Inferior parietal cortex (tissue), 1 donor: ENCODE measurements around the gene LSM7.
"Not testable (repeated sequence)": the region's sequence is repeated elsewhere in the genome, so short reads cannot be mapped to it uniquely, and the experiment has no call there.

Experiments
- DNase-seq: peaks from one replicate; pipeline ENCODE4 v3.0.0-alpha.2; 2016; ENCODE audit errors: extremely low spot score

The LSM7 gene

DNA sequence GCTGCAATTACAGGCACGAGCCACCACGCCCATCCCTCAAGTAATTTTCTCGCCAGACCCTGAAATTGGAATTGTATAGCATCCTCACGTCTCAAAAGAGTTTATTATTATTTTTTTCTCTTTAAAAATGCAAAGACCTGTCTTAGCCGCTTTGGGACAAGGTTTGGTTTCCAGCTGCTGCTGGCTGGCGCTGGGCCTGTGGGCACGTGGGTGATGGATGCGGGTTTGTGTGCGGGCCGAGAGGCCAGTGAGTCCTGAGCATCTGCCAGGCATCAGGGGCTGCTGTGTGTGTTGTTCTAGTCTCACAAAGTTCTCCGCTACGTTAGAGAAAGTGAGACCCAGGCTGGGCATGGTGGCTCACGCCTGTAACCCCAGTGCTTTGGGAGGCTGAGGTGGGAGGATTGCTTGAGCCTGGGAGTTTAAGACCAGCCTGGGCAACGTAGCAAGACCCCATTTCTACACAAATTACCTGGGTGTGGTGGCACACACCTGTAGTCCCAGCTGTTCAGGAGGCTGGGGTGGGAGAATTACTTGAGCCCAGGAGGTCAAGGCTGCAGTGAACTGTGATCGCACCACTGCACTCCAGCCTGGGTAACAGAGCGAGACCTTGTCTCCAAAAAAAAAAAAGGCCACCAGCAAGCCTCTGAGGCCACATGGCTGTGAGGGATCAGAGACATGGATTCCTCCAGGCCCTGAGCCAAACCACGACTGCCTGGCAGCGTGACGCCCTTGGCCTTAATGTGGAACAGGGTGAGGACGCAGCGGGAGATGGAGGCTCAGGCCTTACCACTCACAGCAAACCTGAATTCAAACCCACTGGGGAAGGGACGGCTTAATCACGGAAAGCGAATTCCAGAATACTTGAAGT lies 27.0 kb upstream of the LSM7 start:
- no peak for DNase-seq

DNA sequence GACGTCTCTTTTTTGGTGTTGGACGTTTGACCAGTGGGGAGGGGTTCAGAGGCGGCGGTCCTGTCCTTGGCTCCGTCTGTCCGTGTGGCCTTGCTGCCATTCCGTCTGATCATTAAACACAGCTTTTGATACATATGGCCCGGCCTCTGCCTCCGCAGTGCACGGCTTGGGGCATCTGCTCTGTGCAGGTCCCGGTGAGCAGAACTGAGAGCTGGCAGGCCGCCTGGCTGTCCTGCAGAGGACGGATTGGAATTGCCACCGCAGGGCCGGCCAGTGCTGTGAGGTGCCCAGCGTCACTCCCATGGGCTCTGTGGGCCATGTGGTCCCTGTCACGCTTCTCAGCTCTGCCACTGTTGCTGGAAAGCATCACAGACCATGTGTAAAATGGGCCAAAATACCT lies 26.3 kb upstream of the LSM7 start:
- DNase-seq, result no peak

DNA sequence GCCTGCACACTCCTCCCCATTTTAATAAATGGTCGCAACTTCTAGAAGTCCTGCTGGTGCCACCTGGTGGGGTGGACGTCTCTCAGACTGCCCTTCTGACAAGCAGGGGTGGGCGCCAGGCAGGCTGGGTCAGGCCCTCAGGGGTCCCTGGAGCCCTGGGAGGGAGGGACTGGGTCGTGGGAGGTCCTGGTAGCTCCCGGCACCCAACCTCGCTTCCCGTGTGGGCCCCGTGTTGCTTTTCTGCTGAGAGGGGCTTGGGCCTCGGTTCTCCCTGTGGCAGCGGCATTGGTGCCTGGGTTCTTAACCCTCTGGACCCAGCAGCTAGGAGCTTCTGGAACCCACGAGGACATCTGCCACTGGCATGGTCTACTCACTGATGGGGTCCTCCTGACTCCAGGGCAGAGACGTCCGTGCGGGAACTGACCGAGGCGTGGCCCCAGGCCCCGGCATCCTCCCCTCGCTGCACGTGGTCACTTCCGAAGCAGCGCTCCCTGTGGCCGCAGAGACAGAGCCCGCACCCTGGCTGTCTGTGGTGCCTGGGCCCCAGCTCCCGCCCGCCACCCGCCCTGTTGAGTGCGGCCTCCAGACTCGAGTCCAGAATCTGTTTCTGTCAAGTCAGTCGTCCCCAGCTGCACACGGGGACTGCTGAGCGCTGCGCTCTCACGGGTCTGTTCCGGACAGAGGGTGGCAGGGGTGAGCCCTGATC lies 25.7 kb upstream of the LSM7 start:
- no peak for DNase-seq

DNA sequence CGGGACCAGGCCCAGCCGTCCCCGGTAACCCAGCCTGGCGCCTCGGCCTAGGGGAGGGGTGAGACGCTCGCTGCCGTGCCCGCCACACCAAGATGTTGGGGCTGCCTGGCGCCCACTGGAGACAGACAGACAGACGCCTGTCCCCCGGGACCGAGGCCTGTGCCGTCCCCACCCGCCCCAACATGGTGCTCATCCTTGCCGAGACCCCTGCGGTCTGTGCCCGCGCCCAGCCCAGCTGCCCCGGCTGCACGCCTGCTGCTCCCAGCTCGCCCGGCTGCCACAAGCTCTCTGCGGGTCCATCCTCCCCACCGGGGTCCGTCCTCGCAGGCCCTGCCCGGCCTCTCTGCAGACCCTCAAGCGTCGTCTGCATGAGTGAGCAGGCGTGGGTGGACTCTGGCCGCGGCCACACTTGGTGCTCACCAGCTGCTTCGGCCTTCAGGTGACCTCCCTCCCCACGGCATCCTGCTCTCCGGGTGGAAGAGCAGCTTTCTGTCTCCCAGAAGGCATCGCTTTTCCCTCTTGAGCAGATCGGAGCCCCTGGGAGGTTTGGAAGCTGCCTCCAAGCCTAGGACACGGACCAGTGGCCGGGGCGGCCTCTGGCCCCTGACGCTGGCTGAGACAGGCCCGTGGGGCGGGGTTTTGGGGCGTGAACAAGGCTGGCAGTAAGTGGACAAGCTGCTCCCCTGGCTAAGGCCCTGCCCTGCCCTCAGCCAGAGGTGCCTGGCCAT lies 24.9 kb upstream of the LSM7 start:
- no peak for DNase-seq

DNA sequence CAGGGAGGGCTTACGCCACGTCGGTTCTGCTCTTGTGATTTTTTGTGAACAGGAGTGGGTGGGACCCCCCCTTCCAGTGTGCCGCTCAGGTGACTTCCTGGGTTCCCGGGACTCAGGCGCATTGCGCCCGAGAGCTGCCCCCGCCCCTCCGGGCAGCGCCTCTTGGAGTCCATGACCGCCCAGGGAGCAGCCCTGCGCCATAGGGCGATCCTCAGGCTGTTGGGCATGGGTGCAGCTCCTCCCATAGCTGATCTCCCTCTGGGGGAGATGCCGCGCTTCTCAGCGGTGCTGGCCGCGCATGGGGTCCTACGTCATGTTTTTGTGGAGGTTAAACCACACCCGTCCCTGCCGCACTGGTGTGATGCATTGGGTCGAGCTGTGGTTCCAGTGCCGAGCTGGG lies 23.7 kb upstream of the LSM7 start:
- no peak for DNase-seq

DNA sequence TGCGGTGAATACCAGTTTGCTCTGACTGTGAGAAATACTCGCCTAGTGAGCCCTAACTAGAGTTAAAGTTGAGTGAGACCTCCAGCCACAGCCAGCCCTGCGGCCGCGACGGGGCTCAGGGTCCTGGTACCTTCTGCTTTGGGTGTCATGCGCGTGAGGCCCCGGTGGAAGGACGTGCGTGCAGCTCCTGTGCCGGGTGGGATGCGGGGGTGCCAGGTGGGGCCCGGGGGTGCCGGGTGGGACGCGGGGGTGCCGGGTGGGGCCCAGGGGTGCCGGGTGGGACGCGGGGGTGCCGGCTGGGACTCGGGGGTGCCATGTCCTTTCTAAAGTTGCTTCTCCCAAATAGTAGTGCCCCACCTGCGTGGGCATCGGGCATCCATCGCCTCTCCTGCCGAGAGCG lies 23.2 kb upstream of the LSM7 start:
- no peak for DNase-seq

DNA sequence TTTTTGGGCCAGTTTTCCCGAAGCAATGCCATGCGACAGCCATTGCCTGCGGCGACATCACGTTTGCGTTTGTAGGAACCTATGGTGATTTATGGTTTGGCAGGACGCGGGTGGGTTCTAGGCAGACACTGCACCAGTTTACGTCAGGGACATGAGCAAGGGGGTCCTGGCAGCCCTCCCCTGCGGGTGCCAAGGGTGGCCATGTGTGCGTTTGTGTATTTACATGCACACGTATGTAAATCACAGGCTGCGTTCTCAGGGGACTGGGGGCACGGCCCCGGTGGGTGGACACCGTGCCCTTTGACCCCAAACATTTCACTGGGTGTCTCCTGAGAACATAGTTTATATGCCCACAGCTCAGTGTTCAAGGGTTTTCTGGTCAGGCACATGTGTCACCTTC lies 22.3 kb upstream of the LSM7 start:
- DNase-seq, result no peak

DNA sequence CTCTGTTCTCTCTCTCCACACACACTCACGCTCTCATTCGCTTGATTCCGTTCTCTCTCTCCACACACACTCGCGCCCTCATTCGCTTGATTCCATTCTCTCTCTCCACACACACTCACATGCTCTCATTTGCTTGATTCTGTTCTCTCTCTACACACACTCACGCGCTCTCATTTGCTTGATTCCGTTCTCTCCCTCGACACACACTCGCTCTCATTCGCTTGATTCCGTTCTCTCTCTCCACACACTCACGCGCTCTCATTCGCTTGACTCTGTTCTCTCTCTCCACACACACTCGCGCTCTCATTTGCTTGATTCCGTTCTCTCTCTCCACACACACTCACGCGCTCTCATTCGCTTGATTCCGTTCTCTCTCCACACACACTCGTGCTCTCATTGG lies 21.4 kb upstream of the LSM7 start:
- DNase-seq, result not testable (repeated sequence)

DNA sequence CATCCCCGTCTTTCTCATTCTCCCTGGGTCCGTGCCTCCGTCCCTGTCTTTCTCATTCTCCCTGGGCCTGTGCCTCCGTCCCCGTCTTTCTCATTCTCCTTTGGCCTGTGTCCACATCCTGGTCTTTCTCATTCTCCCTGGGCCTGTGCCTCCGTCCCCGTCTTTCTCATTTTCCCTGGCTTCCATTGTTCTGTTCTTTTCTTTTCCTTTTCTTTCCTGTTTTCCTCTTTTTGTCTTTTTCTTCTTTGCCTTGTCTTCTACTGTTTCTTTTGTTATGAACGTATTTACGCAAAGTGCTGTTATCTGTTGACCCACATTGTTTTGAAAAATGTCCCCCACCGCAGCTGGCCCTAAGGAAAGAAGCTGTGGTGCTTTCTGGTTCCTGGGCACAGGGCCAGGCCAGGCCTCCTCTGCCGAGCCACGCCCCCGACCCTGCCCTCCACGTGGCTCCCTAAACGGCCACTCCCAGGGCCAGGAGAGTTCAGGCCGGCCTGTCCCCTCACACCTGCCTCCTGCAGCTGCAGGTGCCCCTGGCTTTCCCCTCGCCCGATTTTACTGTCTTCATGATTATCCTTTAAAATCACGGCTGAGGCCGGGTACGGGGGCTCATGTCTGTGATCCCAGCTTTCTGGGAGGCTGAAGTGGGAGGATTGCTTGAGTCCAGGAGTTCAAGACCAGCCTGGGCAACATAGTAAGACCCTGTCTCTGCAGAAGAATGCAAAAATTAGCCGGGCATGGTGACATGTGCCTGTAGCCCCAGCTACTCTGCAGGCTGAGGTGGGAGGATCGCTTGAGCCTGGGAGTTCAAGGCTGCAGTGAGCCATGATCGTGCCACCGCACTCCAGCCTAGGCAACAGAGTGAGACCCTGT lies 17.6 kb upstream of the LSM7 start:
- DNase-seq, result no peak

DNA sequence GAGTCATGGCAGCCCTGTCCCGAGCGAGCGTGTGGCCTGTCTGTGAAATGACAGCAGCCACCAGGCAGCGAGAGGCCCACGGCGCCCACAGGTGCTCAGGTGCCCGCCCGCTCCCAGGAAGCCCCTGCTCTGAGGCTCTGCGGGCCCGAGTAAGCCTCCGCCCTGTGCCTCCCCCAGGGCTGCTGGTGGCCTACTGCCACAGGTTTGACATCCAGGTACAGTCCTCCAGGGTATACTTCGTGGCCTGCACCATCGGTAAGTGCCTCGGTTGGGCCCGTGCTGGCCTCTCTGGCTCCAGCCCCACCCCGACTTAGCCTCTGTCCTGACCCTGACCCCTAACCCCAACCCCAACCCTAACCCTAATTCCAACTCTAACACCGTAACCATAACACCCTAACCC lies 16.7 kb upstream of the LSM7 start:
- DNase-seq, result no peak

DNA sequence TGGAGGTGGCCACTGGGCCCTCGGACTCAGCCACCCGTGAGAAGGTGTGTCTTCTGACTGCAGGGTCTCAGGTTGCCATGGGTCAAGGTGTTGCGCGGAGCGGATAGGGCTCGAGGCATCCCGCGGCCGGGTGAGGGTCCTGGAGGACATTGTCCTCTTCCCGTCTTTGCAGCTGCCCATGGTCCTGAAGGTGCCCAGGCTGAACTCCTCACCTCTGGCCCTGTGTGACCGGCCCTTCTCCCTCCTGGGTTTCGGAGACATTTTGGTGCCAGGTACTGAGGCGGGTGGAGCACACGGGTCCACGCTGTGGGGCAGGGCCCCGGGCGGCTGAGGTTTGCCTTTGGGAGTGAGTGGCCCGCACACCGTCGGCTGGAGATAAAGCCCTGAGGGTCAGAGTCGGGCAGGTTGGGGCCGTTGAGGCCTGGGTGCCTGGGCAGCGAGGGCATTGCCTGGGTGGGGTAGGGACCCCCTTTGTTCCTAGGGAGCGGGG lies 16.0 kb upstream of the LSM7 start:
- no peak for DNase-seq

DNA sequence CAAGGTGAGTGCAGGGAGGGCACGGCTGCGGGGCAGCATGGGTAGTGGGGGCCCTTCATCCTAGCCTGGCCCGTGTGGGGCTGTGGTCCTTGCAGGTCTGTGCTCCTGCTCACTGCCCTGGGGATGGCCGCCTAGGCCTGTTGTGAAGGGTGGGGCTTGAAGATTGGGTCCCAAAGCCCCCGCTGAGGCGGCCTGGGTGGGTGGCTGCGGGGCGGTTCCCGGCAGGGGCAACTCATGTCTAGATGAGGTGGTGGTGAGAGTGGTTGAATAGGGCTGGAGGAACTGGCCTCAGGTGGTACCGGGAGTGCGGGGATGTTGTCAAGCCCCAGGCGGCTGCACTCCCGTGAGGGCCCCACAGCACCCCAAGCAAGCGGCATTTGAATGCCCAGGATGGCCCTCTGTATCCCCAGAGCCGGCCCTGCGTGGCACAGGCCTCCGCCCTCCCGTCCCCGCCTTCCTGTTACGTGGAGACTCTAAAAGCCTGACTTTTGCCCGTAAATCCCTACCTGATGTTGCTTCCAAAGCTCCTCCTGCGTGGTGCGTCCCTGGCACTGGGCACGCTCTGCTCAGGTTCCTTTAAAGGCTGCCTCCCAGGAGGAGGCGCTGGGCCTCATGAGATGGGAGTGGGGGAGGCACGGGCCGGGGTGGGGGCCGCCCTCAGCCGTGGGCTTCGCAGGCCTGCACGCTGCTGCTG lies 15.1 kb upstream of the LSM7 start:
- no peak for DNase-seq

DNA sequence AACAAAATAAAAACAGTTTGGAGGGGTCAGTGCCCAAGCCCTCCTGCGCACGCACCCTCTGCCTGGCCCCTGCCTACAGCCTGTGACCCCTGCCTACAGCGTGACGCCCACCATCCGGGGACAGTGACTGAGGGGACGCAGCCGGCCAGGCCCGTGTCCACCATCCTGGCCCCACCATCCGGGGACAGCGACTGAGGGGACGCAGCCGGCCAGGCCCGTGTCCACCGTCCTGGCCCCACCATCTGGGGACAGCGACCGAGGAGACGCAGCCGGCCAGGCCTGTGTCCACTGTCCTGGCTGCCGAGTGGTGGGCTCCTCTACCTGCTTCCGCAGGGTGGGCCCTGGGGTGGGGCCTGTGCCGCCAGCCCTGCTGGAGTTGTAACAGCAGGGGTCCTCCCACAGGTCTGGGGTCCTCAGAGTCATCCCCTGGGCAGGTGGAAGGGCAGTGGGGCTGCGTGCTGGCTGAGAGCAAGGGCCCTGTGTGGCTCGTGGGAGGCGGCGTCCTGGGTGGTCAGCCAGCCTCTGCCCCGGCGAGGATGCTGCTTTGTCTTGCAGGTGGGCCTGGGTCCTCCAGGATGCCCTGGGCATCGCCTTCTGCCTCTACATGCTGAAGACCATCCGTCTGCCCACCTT lies 14.4 kb upstream of the LSM7 start:
- no peak for DNase-seq

DNA sequence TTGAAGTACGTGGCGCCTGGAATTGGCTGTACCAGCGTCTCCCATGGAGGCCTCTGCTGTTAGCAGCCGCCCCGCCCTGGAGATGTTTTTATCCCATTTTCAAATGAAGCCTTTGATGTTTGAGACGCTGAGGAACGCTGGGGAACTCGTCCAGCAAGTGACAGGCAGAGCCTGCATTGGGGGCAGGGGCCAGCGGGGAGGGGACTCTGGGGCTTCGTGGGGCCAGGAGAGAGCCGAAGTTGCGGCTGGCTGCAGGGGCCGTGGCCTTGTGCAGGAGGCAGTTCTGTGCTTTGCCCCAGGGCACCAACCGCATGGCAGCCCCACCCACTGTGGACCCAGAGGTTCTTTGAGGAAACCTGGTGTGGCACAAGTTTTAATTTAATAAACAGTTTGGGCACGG lies 13.6 kb upstream of the LSM7 start:
- no peak for DNase-seq

DNA sequence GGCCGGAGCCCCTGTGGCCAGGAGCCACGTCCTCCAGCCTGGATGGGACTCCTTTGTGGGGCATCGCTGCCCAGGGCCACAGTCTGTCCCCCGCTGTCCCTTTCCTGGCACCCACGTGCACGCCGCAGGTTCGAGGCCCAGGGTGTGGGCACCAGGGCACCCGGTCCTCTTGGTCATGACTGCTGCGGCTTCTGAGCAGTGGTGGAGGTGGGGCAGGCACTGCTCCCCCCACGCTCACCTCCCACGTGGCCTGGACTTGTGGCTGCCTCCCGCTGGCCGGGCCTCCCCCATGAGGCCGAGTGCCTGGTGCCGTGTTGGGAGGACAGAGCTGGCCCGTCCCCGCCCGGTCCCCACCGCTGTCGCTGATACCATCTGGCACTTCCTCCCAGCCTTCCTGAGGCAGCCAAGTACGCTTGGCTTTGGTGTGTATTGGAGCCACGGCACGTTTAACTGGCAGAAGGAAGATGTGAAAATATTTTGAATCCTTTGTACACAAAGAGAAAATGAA lies 12.9 kb upstream of the LSM7 start:
- DNase-seq, result no peak

DNA sequence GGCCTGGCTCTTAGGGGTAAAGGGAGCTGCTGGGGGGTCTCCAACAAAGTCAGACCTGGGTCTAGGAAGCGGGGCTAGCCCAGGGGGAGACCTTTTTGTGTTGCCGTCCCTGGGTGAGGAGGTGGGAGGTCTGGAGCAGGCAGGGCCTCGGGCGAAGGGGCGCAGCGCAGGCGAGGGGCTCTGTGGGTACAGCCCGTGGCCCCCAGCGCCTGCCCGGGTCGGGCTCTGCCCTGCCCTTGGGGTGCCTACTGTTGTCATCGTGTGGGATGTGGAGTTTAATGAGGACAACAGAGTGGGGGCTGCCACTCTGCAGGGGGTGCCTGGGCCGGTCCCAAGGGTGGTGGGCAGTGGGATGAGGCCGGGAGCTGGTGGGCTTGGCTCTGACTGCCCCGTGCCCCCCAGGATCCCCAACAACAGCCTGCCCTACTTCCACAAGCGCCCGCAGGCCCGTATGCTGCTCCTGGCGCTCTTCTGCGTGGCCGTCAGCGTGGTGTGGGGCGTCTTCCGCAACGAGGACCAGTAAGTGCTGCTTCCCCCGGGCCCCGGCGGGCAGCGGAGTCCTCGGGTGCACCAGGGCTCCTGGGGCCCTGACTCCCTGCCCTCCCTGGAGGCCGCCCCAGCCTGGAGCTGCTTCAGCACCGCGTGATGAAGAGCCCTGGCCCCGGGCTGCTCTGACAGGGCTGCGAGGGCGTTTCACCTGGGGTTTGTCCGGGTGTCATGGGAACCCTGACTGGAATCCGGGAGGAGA lies 12.3 kb upstream of the LSM7 start:
- no peak for DNase-seq

DNA sequence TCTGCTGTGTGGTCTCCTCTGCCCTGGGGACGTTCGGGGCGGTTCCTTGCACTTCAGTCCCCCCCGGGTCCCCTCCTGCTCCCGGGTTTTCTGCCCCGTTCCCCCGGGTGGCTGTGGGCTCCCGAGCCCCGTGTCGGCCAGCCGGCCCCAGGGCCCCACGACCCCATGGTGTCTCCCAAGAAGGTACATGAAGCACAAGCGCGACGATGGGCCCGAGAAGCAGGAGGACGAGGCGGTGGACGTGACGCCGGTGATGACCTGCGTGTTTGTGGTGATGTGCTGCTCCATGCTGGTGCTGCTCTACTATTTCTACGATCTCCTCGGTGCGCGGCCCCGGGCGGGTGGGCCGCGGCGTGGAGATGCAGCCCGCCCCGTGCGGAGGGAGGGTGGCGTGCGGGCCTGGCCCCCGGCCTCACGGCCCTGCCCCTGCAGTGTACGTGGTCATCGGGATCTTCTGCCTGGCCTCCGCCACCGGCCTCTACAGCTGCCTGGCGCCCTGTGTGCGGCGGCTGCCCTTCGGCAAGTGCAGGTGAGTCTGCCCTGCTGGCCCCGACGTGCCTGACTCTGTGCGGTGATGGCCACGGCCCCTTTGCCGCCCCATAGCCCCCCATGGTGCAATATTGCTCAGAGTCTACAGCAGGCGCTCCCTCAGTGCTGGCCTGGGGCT lies 11.4 kb upstream of the LSM7 start:
- DNase-seq, result no peak

DNA sequence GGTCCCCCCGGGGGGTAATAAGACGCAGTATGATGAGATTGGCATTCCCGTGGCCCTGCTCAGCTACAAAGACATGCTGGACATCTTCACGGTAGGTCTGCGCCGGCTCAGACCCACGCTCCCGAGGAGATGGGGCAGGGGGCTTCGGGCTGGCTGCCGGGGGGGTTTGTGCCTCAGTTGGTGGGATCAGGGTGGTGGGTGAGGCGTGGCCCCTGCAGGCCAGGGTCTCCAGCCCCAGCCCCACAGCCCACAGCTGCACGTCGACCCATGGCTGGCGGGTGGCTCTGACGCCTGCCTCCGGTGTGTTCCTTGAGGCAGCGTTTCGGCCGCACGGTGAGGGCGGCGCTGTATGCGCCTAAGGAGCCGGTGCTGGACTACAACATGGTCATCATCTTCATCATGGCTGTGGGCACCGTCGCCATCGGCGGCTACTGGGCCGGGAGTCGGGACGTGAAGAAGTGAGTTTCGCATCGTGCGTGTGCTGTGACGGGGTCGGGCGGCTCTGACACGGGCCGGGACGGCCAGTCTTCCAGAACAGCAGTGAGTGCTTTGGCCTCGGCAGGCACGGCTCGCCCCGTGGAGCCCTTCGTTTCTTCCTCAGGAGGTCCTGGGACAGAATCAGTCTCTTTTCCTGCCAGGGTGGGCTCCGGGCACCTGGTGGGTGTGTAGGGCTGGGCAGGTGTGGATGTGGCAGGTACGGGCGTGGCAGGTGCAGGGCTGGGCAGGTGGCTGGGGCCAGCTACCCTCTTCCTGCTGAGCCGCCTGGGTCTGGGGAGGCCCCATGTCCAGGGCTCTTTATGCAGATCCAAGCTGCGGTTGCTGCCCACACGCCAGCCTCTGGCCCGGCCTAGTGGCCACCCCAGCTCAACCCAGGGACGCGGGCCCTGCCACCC lies 10.6 kb upstream of the LSM7 start:
- DNase-seq, result no peak
